PFSK-1 (cell line): ENCODE measurements around the gene TNFRSF4.

Experiments used
- FOXP2 ChIP-seq: optimal IDR thresholded peaks from 2 replicates; pipeline ENCODE3; 2011; ENCODE audit warnings: borderline replicate concordance, control low read depth, inconsistent platforms; ENCODE audit not compliant: insufficient read depth; ENCODE audit errors: extremely low read length, extremely low read depth
- POLR2AphosphoS5 ChIP-seq: IDR thresholded peaks from 2 replicates; pipeline ENCODE4 v1.6.1; 2012; ENCODE audit warnings: low read depth, mild to moderate bottlenecking, control low read depth, low read length, moderate library complexity
- SIN3A ChIP-seq: IDR thresholded peaks from 2 replicates; pipeline ENCODE4 v1.6.1; 2012; ENCODE audit warnings: mild to moderate bottlenecking, low read length, moderate library complexity, borderline replicate concordance; ENCODE audit not compliant: insufficient read depth
- TAF1 ChIP-seq: IDR thresholded peaks from 2 replicates; pipeline ENCODE4 v1.6.1; 2012; ENCODE audit warnings: low read length, control low read depth, borderline replicate concordance; ENCODE audit not compliant: insufficient read depth
- TF ChIP-seq, protein P1 (sequence below), 2 experiments: IDR thresholded peaks; 2 replicates each; pipeline versions ENCODE4 v1.6.1 to v1.8.0; 2011 to 2012; ENCODE audit warnings: low read depth in 2 of 2, low read length in 2 of 2, control low read depth in 1 of 2, inconsistent platforms in 1 of 2, mild to moderate bottlenecking in 1 of 2, moderate library complexity in 1 of 2; ENCODE audit not compliant: insufficient read depth in 1 of 2

DNA sequence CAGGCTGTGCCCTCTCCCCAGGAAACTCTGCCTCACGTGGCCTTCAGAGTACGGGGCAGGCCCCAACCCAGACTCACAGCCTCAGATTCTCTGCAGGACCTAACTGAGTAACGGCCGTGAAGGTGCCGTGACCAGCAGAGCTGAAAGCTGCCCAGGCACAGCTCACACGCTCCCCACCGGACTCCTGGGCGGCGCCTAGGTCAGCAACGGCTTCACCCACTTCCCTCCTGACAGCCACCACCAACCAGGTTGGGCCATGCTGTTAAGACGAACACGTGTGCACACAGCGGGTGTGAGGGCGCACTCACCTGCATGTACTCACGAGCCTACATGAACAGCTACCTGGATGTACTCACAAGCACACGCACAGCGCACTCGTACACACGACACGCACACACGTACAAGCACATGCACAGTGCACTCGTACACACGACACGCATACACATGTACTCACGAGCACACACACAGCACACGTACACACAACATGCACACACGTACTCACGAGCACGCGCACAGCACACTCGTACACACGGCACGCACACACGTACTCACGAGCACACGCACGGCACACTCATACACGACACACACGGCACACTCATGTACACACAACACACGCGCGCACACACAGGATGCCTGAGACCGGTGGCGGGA, 8.7 kb upstream of the TNFRSF4 start:
- no peak for TF ChIP-seq TAF1
- no peak for TF ChIP-seq POLR2AphosphoS5
- no peak for TF ChIP-seq FOXP2
- TF ChIP-seq, protein P1, sequence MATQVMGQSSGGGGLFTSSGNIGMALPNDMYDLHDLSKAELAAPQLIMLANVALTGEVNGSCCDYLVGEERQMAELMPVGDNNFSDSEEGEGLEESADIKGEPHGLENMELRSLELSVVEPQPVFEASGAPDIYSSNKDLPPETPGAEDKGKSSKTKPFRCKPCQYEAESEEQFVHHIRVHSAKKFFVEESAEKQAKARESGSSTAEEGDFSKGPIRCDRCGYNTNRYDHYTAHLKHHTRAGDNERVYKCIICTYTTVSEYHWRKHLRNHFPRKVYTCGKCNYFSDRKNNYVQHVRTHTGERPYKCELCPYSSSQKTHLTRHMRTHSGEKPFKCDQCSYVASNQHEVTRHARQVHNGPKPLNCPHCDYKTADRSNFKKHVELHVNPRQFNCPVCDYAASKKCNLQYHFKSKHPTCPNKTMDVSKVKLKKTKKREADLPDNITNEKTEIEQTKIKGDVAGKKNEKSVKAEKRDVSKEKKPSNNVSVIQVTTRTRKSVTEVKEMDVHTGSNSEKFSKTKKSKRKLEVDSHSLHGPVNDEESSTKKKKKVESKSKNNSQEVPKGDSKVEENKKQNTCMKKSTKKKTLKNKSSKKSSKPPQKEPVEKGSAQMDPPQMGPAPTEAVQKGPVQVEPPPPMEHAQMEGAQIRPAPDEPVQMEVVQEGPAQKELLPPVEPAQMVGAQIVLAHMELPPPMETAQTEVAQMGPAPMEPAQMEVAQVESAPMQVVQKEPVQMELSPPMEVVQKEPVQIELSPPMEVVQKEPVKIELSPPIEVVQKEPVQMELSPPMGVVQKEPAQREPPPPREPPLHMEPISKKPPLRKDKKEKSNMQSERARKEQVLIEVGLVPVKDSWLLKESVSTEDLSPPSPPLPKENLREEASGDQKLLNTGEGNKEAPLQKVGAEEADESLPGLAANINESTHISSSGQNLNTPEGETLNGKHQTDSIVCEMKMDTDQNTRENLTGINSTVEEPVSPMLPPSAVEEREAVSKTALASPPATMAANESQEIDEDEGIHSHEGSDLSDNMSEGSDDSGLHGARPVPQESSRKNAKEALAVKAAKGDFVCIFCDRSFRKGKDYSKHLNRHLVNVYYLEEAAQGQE (IDR thresholded peaks at IDR 0.05; ENCODE audit: insufficient read depth in 1 of 2, low read depth in 2 of 2, low read length in 2 of 2) = no peak
- TF ChIP-seq SIN3A = no peak
